ENCODE results near the gene OPCML. TPM values are rescaled to one million over a fixed set of nuclear protein-coding genes. Genes with fewer than 3 reads are reported as not detected.

The OPCML gene
- total RNA-seq, 1 donor from 2014 or later, result not detected

DNA sequence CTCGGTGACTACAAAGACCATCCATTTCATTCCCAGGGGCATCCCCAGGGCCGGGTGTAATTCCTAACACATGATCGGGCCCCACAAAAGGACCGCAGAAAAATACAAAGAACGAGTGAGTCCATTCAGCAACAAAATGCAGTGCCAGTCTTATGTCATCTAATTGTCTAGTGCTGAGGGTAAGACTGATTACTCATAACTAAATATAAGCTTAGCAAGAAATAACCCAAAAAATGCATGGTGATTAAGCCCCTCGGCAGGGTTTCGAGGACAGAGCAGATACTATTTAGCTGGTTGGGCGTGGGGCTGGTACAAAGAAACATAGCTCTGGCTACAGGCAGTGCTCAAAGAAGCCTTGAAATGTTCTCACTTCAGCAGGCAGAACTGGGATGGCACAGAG is 1078.9 kb downstream of the OPCML start:
- no peak for ATAC-seq

GRCh38 chr11:132452616-132453015 is 1079.7 kb downstream of the OPCML start:
- no peak for ATAC-seq

DNA sequence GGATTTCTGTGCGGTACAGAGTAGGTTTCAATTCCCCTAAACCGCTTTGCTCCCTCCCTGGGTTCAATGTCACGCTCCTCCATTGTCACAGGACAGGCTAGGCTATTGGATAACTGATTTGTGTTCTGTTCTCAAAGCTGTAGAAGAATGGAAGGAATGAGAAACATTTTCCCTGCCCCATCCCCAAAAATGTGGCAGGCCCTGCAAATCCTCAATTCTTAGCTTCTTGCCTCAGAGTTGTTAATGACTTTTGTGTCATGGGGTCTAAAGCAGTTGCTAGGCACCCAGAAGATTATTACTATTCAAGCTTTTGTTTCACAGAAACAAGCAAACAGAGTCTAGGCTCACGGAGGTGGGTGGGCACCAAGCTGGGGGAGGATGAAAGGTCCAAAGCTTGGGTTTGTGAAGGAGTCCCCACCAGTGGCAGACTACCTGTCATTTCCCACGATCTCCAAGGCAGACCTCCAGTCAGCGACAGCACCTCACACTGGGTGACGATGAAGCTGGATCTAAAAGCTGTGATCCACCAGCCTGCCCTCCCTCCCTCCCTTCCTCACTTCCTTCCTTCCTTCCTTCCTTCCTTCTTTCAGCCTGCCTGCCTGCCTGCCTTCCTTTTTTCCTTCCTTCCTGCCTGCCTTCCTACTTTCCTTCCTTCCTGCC is 1080.2 kb downstream of the OPCML start:
- ATAC-seq, result no peak

DNA sequence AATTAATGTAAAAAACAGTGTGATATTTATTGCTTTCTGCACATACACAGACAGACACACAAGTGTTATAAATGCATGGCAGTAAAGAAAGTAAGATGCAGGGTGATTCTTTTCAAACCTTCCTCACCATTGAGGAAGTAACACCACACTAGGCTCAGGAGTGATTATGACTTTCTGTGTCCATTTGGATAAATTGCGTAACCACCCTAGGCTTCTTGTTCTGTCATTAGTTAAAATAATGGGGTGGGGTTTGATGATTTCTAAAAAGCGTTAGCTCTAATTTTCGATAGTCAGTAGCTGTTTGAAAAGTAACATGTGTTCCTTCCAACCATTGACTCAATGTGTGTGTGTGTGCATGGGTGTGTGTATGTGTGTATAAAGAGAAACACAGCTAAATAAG is 1081.7 kb downstream of the OPCML start:
- ATAC-seq, result no peak

GRCh38 chr11:132448334-132448995 is 1083.8 kb downstream of the OPCML start:
- no peak for ATAC-seq

GRCh38 chr11:132447761-132448160 is 1084.5 kb downstream of the OPCML start:
- no peak for ATAC-seq

- ATAC-seq, result no peak
These were observed 1086.4 kb downstream of the OPCML start for GRCh38 chr11:132445859-132446291.

DNA sequence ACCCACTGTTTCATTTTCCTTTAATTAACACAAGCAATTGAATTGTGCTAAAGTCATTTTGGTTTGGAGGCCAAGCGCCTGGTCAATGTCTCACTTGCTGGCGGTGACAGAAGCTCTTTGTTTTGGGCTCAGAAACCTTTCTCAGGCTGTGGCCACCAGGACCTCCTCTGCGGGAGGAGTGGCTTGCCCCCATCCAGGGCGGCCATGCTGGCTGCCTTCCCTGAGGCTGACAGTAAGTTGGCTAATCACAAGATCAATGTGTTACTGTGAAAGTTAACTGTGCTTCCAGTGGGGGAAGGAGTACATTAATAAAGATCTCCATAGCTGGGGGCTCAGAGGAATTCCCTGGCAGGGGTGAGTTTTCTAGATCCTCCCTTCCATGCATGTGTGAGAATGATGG is 1087.4 kb downstream of the OPCML start:
- no peak for ATAC-seq

DNA sequence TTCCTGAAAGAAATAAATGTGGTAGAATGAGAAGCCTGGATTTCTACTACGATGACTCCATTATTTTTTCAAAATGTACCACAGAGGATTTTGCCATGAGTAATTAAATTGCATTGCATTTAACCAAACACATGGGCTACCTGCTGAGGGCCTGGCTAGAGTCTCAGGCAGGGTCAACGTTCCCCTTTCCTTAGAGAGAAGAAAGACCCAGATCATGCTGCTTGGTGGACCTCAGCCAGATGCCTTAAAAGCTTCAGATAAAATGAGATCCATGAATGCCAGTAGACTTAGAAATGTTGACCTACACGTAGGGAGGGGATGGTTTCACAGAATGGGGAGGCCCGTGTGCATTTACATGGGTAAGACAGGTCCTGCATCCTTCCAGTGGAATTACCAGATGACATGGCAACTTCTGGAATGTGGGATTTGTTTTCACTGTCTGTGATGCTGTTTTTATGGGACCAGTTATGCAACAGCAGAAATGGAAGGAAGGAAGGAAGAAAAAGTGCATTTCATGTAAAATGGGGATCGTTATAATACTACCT is 1092.5 kb downstream of the OPCML start:
- no peak for ATAC-seq

- ATAC-seq, result no peak
These were observed 1093.9 kb downstream of the OPCML start for GRCh38 chr11:132438418-132438817.

DNA sequence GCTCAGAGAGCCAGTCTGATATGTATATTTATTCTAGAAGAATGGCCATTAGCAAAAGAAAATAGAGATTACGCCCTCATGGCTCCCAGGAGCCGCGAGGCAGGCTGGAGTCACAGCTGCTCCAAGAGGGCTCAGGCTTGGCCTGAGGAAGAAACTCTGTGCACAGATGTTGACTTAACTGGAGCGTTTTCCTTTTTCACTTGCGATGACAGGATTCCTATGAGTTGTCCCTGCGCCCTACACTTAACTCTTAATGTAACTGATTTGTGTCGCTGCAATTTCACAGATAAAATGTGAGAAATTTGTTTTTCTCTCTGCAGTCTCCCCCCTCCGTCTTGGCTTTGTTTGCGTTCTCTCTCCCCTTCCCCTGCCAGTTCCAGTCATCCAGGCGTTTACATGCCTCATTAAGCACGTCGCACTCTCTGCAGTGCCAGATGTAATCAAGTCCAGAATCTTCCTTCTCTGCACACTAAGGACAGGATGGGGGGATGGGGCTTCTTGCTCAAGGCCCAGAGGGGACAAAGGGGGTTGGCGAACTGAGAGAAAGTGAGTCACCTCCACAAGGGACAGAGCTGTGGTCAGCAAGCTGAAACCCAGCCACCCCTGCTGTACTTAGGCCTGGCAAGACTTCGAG is 1101.8 kb downstream of the OPCML start:
- ATAC-seq, result no peak

- ATAC-seq, result no peak
These were observed 1102.6 kb downstream of the OPCML start for GRCh38 chr11:132429685-132430084.

GRCh38 chr11:132427611-132428010 is 1104.7 kb downstream of the OPCML start:
- no peak for ATAC-seq

DNA sequence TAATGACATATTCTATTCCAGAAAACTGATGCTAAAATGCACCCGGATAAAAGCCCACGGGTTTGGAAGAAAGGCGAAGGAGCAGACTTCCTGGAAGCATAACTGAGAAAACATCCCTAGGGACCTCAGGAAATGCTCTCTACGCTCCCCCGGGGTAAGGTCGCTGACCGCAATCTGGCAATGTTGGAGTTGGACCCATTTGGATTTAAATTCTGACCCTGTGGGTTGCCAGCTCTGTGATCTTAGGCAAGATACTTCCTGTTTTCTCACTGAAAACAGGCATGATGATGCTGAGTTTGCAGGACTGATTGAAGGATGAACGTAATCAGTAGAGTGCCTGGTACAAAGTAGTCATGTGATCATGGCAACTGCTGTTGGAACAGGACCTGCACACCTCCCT is 1107.9 kb downstream of the OPCML start:
- ATAC-seq, result no peak

DNA sequence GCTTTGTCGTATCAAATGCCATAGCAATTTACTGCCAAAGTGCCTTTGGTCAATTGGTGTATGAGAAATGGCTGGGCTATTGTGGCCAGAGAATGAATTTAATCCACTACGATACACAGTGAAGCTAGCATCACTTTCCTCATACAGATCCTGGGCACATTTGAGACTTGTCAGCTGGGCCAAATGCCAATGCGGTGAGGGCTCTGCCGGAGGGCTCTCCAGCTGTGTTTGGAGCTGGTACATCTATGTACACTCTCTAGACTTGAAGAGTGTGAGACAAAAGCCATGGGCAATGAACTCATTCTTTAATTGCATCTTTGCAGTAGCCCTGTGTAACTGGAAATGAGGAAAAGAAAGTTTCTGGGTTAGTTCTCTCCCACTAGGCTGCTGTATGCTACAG is 1109.0 kb downstream of the OPCML start:
- no peak for ATAC-seq

DNA sequence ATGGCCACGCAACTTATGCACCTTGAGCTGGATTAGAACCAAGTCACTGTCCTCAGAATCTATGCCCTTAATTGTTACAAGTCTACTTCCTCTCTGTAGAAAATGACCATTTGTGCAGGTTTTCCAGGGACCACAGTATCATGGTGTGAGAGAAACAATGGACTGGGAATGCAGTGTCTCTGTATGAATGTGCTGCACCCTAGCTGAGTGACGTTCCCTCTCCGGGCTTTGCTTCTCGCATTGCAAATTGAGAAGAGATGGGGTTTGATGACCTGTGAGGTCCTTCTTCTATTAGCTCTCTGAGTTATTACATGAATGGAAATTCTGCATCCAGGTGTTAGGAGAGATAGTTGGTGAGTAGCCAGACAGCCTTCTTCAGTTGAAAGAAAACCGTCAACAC is 1109.6 kb downstream of the OPCML start:
- ATAC-seq, result no peak

DNA sequence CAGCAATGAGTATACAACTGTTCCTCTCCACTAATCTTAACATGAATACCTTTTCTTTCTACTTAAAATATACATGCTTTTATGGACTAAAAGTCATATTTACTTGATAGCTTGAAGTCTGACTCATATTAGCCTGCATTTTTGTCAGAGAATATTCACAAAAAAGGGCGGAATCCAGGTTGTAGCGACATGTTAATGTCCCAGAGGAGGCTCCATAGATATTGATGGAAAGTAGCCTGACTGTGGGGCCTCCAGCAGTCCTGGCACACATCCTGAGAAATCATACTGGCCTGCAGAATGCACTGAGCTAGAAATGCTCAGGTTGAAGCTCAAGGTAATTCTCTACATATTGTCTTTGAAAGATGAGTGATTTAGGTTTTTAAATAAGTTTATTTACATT is 1110.7 kb downstream of the OPCML start:
- ATAC-seq, result no peak

DNA sequence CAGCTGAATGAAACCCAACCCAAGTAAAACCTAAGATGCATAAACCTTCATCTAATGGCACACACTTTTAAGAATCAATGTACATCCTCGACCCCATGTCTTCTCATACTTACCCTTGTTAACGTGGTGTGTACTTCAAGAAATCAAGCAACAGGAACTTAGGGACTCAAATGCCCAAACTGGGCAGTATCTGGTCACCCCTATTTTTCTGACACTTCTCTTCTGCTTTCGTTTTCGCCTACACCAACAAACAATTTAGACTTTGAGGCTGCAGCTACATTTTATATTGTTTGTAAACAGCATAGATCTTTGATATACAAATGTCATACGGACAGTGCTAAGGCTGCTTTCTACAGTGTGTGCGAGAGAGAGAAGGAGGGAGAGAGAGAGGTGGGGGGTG is 1117.8 kb downstream of the OPCML start:
- no peak for ATAC-seq

- no peak for ATAC-seq
These were observed 1121.9 kb downstream of the OPCML start for GRCh38 chr11:132410383-132410782.

GRCh38 chr11:132409573-132410355 is 1122.5 kb downstream of the OPCML start:
- ATAC-seq, result no peak

- ATAC-seq, result no peak
These were observed 1123.4 kb downstream of the OPCML start for GRCh38 chr11:132408877-132409276.

DNA sequence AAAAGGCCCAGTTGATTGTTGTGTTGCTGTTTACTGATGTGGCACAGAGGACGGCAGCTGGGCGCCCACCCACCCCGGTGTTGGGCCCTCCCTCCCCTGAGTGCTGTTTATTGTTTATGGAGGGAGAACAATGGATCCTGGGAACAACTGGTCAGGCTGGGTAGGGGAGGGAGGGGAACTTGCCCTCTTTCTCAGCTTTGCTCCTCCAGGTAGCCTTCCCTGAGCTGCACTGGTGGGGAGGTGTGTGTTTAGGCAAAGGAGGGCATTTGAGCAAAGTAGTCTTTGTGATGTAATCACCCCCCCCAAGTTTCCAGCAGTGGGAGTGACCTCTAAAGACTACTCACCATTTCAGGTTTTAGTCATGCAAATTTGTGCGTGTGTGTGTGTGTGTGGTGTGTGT is 1126.6 kb downstream of the OPCML start:
- no peak for ATAC-seq

Data from esophagus mucosa (tissue), 1 donor.